DND-41 (cell line): ENCODE data around the gene WNT10A.

ENCODE experiments used
- EZH2 ChIP-seq: IDR thresholded peaks from 3 replicates; pipeline ENCODE4 v1.6.1; 2012; ENCODE audit warnings: borderline replicate concordance, low read depth, mild to moderate bottlenecking, moderate library complexity, low read length, inconsistent platforms; ENCODE audit not compliant: severe bottlenecking
- TF ChIP-seq, protein P1 (sequence below): IDR thresholded peaks from 2 replicates; pipeline ENCODE4 v1.5.1; 2012; ENCODE audit warnings: borderline replicate concordance, low read length, moderate library complexity, mild to moderate bottlenecking; ENCODE audit not compliant: poor library complexity, severe bottlenecking; ENCODE audit errors: extremely low read depth

DNA sequence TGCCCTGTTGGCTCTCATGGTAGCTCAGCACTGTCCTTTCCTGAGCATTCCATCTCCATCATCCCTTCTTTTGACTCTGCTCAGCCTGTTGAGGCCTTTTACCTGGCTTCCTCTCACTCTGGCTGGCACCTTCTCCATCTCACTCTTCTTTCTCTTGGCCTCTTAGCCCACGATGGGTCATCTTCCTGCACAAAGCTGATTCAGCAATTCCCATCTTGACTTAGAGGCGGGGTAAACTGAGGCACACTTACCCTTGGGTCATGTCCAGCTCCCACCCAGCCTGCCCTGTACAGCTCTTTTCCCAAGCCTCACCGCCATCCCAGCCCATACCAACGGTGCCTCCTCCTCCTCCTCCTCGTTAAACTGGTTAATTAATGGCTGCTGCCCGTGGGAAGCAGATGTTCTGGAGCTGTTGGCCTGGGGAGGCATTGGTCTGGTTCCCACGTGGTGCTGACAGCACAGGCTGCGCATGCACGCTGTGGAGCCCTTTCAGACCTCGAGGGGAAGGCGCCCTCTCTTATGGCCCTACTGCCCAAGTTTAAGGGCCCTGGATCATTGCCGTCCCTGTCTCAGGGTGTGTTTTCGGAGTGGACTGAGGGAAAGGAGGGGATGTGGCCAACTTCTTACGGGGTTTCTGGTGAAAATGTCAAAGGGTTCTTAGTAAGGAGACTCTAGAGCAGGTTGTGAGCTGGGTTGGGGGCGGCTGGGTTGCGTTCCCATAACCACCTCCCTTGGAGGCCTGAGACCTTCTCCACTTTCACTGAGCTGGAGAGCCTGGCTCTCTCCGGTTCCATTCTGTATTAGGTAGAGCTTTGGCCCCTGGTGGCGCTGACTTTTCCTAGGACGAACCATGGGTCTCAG is 10.9 kb downstream of the WNT10A start:
- no peak for TF ChIP-seq EZH2
- TF ChIP-seq, protein P1, sequence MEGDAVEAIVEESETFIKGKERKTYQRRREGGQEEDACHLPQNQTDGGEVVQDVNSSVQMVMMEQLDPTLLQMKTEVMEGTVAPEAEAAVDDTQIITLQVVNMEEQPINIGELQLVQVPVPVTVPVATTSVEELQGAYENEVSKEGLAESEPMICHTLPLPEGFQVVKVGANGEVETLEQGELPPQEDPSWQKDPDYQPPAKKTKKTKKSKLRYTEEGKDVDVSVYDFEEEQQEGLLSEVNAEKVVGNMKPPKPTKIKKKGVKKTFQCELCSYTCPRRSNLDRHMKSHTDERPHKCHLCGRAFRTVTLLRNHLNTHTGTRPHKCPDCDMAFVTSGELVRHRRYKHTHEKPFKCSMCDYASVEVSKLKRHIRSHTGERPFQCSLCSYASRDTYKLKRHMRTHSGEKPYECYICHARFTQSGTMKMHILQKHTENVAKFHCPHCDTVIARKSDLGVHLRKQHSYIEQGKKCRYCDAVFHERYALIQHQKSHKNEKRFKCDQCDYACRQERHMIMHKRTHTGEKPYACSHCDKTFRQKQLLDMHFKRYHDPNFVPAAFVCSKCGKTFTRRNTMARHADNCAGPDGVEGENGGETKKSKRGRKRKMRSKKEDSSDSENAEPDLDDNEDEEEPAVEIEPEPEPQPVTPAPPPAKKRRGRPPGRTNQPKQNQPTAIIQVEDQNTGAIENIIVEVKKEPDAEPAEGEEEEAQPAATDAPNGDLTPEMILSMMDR, result no peak
